ENCODE data around the gene RSAD2.

Gene RSAD2

GRCh38 chr2:6864231-6864754 lies 13.3 kb upstream of the RSAD2 start:
- no peak for DNase-seq

GRCh38 chr2:6864923-6865345 lies 12.6 kb upstream of the RSAD2 start:
- peak in 6 of 56 donors; percentile 16 to 47 (median 34) for DNase-seq

- peak in 42 of 56 donors; percentile 6 to 74 (median 44) for DNase-seq
These were observed 12.0 kb upstream of the RSAD2 start, which contains the start of gene CMPK2 for GRCh38 chr2:6865346-6866274. Gene CMPK2, minus strand, starts transcription at chr2:6865907. Its CDS starts 211 bp downstream, at chr2:6865696.

GRCh38 chr2:6866275-6866671 lies 11.3 kb upstream of the RSAD2 start:
- DNase-seq, result peak in 27 of 56 donors; percentile 1 to 56 (median 26)

- DNase-seq, result no peak
These were observed 10.6 kb upstream of the RSAD2 start for GRCh38 chr2:6866982-6867381.

GRCh38 chr2:6872394-6872793 lies 5.2 kb upstream of the RSAD2 start:
- no peak for DNase-seq

- DNase-seq, result no peak
These were observed 3.5 kb upstream of the RSAD2 start for GRCh38 chr2:6874032-6874431.

- no peak for DNase-seq
These were observed 1.3 kb upstream of the RSAD2 start for GRCh38 chr2:6876309-6876708.

GRCh38 chr2:6878549-6878948 lies 972 bp downstream of the RSAD2 start:
- no peak for DNase-seq

- no peak for DNase-seq
These were observed 1.4 kb downstream of the RSAD2 start for GRCh38 chr2:6879011-6879410.

GRCh38 chr2:6880200-6880733 lies 2.7 kb downstream of the RSAD2 start:
- no peak for DNase-seq

- DNase-seq, result no peak
These were observed 3.5 kb downstream of the RSAD2 start for GRCh38 chr2:6881046-6881445.

- DNase-seq, result no peak
These were observed 3.9 kb downstream of the RSAD2 start for GRCh38 chr2:6881516-6881915.

GRCh38 chr2:6883448-6884122 lies 6.0 kb downstream of the RSAD2 start:
- DNase-seq, result no peak

- no peak for DNase-seq
These were observed 8.0 kb downstream of the RSAD2 start for GRCh38 chr2:6885551-6885950.

GRCh38 chr2:6885968-6886367 lies 8.4 kb downstream of the RSAD2 start:
- DNase-seq, result no peak

- DNase-seq, result no peak
These were observed 10.2 kb downstream of the RSAD2 start for GRCh38 chr2:6887751-6888192.

- DNase-seq, result peak in 1 of 56 donors; percentile 1
These were observed 11.1 kb downstream of the RSAD2 start for GRCh38 chr2:6888724-6889123.

- DNase-seq, result no peak
These were observed 16.4 kb downstream of the RSAD2 start for GRCh38 chr2:6893876-6894482.

GRCh38 chr2:6896930-6897759 lies 19.6 kb downstream of the RSAD2 start:
- DNase-seq, result no peak

Measured in nucleus accumbens (tissue), 56 donors.